Nephron progenitor cell (in vitro differentiated cells): ENCODE measurements around the gene UBE3C.

Experiments used
- DNase-seq: peaks from one replicate; pipeline ENCODE4 v3.0.0; 2021
- H3K27ac Mint-ChIP-seq: 2 replicates; pipeline ENCODE4 v1.8.0; 2021; ENCODE audit warnings: mild to moderate bottlenecking, moderate library complexity, mixed read lengths
- H3K27me3 Mint-ChIP-seq: 2 replicates; pipeline ENCODE4 v1.8.0; 2021; ENCODE audit warnings: mild to moderate bottlenecking, low read depth, mixed read lengths; ENCODE audit not compliant: poor library complexity
- H3K36me3 Mint-ChIP-seq: 2 replicates; pipeline ENCODE4 v1.8.0; 2021; ENCODE audit warnings: low read depth, mixed read lengths
- H3K4me1 Mint-ChIP-seq: 2 replicates; pipeline ENCODE4 v1.8.0; 2021; ENCODE audit warnings: mixed read lengths
- H3K4me3 Mint-ChIP-seq: 2 replicates; pipeline ENCODE4 v1.8.0; 2021; ENCODE audit warnings: mild to moderate bottlenecking, moderate library complexity, mixed read lengths
- H3K9me3 Mint-ChIP-seq: 2 replicates; pipeline ENCODE4 v1.8.0; 2021; ENCODE audit warnings: mild to moderate bottlenecking, moderate library complexity, mixed read lengths
- TF ChIP-seq, protein P1 (sequence below): fragments of 200-600 bp; sonication (generic); IDR thresholded peaks from 2 replicates; pipeline ENCODE4 v1.5.0; 2021; ENCODE audit warnings: antibody characterized with exemption

UBE3C gene

DNA sequence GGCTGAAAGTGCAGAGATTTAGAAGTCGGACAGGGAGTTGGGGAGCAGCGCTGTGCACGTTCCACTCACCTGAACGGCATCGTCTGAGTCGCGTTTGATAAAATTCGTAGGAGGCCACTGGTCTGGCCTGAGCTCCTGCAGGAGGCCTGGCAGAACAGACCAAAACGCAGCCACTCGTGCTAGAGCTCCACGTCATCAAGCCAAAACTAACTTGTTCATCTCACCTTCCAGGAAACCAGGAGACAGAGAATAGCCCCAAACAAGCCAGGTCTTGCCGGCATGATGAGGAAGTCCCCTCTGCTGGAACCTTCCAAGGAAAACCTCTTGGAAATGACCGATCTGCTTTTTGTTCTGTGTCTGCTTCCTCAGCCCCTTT is 154.7 kb downstream of the UBE3C start:
- Mint-ChIP-seq H3K27ac (no peak overlapping the region), H3K27me3 (peaks cover 4% of the 10 kb centered on the region), H3K4me3 (no peak overlapping the region), H3K36me3 (no peaks in the 10 kb centered on the region), H3K4me1 (peaks cover 11% of the 10 kb centered on the region), H3K9me3 (peaks cover 3% of the 10 kb centered on the region)
- TF ChIP-seq, protein P1, sequence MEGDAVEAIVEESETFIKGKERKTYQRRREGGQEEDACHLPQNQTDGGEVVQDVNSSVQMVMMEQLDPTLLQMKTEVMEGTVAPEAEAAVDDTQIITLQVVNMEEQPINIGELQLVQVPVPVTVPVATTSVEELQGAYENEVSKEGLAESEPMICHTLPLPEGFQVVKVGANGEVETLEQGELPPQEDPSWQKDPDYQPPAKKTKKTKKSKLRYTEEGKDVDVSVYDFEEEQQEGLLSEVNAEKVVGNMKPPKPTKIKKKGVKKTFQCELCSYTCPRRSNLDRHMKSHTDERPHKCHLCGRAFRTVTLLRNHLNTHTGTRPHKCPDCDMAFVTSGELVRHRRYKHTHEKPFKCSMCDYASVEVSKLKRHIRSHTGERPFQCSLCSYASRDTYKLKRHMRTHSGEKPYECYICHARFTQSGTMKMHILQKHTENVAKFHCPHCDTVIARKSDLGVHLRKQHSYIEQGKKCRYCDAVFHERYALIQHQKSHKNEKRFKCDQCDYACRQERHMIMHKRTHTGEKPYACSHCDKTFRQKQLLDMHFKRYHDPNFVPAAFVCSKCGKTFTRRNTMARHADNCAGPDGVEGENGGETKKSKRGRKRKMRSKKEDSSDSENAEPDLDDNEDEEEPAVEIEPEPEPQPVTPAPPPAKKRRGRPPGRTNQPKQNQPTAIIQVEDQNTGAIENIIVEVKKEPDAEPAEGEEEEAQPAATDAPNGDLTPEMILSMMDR = no peak
- DNase-seq = no peak

DNA sequence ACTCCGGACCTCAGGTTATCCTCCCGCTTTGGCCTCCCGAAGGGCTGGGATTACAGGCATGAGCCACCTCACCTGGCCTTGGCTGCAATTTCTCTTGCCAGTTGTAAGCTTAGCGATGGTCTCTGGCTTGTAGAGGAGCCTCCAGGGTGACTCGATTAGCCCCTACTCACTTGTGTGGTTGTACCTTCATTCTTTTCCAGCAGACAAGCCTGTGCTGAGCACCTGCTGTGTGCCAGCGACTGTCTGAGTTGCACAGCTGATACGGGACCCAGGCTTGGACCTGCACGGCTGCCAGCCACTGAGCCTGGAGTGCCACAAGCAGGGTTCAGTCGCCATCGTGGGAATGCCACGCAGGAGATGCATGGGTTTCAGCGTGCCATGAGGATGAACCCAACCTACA is 156.0 kb downstream of the UBE3C start:
- Mint-ChIP-seq H3K27ac (no peak overlapping the region), H3K36me3 (peaks cover 7% of the 10 kb centered on the region), H3K9me3 (no peaks in the 10 kb centered on the region), H3K27me3 (peaks cover 10% of the 10 kb centered on the region), H3K4me3 (no peak overlapping the region), H3K4me1 (peaks cover 23% of the 10 kb centered on the region)
- TF ChIP-seq, protein P1 = no peak
- DNase-seq = no peak

DNA sequence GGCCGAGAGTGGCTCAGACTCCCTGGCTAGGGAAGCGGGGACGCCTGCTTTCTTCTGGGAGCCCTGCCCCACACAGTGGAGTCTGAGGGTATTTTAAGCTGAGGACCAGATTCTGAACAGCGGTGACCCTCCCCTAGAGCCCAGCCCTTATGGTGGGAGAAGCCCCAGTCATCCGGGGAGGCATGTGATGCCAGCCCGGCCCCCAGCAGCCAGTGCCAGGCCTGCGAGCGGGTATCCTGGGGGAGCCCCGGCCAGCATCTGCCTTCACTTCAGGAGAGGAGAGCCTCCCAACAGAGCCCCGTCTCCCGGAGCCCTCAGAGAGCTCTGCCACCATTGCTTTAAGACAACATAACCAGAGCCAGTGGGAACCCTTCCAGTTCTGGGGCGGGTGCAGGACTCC is 156.6 kb downstream of the UBE3C start:
- H3K9me3 Mint-ChIP-seq = no peaks in the 10 kb centered on the region
- peaks cover 7% of the 10 kb centered on the region for H3K36me3 Mint-ChIP-seq
- H3K27me3 Mint-ChIP-seq = peaks cover 10% of the 10 kb centered on the region
- DNase-seq = no peak
- TF ChIP-seq, protein P1 = no peak
- H3K4me3 Mint-ChIP-seq = no peak overlapping the region
- H3K4me1 Mint-ChIP-seq = peaks cover 23% of the 10 kb centered on the region
- no peak overlapping the region for H3K27ac Mint-ChIP-seq

DNA sequence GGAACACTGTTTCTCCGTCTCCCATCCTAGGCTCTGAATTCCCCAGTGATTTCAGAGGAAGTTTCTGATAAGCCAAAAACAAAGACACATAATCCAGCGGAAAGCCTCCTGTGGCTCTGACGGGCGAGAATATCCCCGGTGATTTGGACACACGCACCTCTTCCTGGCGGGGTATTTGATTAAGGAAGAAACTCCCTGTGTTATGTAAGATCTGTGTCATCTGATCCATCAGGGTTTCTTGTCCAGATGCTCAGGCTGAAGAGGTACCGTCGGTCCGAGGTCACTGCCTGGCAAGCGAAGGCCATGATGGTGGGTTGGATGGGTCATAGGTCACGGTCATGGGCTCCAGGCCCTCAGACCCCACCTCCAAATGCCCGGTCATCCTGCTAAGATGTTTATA is 158.5 kb downstream of the UBE3C start:
- H3K27ac Mint-ChIP-seq = no peak overlapping the region
- H3K4me3 Mint-ChIP-seq = no peak overlapping the region
- no peak for DNase-seq
- TF ChIP-seq, protein P1 = no peak
- H3K36me3 Mint-ChIP-seq = peaks cover 7% of the 10 kb centered on the region
- H3K4me1 Mint-ChIP-seq = peaks cover 17% of the 10 kb centered on the region
- no peaks in the 10 kb centered on the region for H3K9me3 Mint-ChIP-seq
- peaks cover 11% of the 10 kb centered on the region for H3K27me3 Mint-ChIP-seq

DNA sequence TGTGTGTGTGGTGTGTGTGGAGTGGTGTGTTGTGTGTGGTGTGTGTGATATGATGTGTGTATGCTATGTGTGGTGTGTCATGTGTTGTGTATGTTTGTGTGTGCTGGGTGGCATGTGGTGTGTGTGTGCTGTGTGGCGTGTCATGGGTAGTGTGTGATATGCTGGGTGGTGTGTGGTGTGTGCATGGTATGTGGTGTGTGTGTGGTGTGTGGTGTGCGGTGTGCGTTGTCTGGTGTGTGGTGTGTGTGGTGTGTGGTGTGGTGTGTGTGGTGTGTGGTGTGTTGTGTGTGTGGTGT is 160.5 kb downstream of the UBE3C start:
- peaks cover 17% of the 10 kb centered on the region for H3K27me3 Mint-ChIP-seq
- peaks cover 21% of the 10 kb centered on the region for H3K4me1 Mint-ChIP-seq
- peaks cover 7% of the 10 kb centered on the region for H3K36me3 Mint-ChIP-seq
- H3K9me3 Mint-ChIP-seq = no peaks in the 10 kb centered on the region
- peak overlapping the region; percentile 40 for H3K27ac Mint-ChIP-seq
- TF ChIP-seq, protein P1 = no peak
- H3K4me3 Mint-ChIP-seq = no peak overlapping the region
- no peak for DNase-seq

DNA sequence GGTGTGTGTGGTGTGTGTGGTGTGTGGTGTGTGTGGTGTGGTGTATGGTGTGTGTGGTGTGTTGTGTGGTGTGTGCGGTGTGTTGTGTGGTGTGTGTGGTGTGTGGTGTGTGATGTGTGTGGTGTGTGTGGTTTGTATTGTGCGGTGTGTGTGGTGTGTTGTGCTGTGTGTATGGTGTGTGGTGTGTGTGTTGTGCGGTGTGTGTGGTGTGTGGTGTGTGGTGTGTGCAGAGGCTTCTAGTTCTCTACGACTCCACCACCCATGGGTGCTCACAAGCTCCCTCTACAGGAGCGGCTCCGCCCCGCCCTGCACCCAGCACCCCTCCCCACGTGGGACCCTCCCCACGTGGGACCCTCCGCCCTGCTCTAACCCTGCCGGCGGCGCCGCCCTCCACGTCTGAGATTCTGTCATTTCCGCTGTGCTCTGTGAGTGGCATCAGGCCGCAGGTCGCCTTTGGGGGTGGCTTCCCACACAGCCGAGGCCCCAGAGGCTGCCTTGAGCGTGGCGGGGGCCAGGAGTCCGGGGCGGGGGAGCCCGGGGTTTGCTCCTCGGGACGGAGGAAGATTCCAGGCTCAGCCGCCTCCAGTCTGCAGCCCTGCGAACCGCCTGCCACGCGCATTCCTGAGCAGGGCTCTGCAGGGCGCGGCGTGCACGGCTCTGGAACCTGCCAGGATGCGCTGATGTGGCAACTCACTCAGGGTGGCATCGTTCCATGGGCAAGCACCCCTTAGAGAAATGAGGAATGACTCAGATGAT is 161.1 kb downstream of the UBE3C start:
- Mint-ChIP-seq H3K27ac (peak overlapping the region; percentile 40), H3K9me3 (no peaks in the 10 kb centered on the region), H3K36me3 (peaks cover 7% of the 10 kb centered on the region), H3K27me3 (peaks cover 17% of the 10 kb centered on the region), H3K4me1 (peaks cover 21% of the 10 kb centered on the region), H3K4me3 (no peak overlapping the region)
- peak; percentile 23 for DNase-seq
- TF ChIP-seq, protein P1 = no peak
